GM12874 (cell line): ENCODE data around the gene NEDD4.

ENCODE experiments used
- TF ChIP-seq, protein P1 (sequence below): IDR thresholded peaks from 2 replicates; pipeline ENCODE4 v1.5.1; 2011; ENCODE audit warnings: low read depth, mild to moderate bottlenecking, control low read depth, low read length, moderate library complexity; ENCODE audit not compliant: insufficient read depth

NEDD4 gene

DNA sequence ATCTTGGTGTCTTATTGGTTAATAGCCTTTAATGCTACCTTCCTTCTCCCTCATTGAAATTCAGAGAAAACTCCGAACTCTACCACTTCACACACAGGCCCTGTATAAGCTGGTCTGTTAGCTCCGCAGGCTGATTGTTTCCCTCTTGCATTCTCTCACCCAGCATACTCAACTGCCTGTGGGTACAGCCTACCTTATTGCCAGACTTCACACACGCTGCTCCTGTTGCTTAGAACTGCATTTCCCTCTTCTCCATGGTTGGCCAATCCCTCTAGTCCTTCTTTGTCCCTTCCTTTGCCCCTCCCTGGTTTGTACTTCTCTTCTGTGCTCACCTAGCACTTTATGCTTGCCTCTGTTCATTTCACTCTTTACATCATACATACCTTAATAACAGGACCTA lies 157.5 kb downstream of the NEDD4 start:
- TF ChIP-seq, protein P1, sequence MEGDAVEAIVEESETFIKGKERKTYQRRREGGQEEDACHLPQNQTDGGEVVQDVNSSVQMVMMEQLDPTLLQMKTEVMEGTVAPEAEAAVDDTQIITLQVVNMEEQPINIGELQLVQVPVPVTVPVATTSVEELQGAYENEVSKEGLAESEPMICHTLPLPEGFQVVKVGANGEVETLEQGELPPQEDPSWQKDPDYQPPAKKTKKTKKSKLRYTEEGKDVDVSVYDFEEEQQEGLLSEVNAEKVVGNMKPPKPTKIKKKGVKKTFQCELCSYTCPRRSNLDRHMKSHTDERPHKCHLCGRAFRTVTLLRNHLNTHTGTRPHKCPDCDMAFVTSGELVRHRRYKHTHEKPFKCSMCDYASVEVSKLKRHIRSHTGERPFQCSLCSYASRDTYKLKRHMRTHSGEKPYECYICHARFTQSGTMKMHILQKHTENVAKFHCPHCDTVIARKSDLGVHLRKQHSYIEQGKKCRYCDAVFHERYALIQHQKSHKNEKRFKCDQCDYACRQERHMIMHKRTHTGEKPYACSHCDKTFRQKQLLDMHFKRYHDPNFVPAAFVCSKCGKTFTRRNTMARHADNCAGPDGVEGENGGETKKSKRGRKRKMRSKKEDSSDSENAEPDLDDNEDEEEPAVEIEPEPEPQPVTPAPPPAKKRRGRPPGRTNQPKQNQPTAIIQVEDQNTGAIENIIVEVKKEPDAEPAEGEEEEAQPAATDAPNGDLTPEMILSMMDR: no peak

DNA sequence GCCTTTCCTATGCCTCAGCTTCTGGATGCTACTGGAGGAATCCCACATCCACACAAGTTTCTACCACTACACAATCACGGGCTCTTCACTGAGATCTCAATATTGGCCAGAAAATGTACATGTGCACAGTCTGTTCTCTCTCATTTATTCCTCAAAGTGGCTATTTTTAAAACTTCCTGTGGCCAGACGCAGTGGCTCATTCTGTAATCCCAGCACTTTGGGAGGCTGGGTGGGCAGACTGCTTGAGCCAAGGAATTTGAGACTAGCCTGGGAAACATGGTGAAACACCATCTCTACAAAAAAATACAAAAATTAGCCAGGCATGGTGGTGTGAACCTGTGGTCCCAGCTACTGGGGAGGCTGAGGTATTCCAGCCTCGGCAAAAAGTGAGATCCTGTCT lies 159.1 kb downstream of the NEDD4 start:
- TF ChIP-seq, protein P1: no peak

DNA sequence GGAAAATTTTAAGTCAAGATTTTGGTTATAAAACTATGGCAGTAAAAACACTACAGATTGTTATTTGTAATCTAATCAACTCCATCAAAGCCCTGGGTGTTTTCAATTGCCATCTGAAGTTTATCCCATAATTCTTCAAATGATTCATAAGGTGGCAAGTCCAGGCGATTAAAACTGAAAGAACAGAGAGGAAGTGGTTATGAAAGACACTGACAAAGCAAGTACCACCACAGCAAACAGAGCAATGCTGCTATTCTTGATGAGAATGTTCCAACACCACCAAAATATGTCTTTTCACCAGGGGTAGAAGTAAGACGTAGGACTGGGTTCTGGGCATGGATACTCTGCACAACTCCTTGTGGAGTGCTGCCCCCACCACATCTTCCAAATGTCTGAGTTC lies 163.6 kb downstream of the NEDD4 start:
- TF ChIP-seq, protein P1: no peak

DNA sequence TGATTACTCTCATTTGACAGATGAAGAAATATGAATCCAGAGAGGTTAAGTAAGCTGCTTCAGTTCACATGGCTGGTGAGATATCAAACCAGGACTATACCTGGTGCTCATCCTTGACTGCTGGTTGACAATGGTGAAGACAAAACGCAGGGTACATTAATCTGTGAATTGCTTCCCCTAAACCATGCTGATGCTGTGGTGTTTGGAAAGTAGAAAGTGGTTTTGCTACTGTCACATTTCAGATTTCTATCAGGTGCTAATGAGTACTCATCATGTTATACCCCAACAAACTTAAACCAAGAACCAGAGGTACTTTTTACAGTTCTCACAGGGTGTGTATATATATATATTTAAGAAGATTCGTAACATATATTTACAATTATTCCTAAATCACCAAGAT lies 165.5 kb downstream of the NEDD4 start:
- TF ChIP-seq, protein P1: no peak

DNA sequence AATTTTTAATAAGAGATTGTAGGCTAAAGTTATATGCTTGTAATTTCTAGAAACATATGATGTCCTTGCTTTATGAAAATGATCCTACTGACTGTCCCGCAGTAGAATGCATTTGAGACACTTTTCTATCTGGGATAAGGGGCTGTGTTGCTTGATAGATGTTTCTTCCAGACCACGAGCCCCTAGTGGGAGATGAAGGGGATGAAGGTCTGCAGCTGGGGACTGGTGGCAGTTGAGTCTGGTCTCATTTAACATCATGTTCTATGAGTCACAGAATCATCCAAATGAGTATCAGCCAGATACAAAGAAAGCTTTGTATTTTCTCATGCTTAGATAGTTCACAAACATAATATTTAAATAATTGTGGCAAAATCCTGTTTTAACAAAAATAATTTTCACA lies 166.2 kb downstream of the NEDD4 start:
- TF ChIP-seq, protein P1: no peak

DNA sequence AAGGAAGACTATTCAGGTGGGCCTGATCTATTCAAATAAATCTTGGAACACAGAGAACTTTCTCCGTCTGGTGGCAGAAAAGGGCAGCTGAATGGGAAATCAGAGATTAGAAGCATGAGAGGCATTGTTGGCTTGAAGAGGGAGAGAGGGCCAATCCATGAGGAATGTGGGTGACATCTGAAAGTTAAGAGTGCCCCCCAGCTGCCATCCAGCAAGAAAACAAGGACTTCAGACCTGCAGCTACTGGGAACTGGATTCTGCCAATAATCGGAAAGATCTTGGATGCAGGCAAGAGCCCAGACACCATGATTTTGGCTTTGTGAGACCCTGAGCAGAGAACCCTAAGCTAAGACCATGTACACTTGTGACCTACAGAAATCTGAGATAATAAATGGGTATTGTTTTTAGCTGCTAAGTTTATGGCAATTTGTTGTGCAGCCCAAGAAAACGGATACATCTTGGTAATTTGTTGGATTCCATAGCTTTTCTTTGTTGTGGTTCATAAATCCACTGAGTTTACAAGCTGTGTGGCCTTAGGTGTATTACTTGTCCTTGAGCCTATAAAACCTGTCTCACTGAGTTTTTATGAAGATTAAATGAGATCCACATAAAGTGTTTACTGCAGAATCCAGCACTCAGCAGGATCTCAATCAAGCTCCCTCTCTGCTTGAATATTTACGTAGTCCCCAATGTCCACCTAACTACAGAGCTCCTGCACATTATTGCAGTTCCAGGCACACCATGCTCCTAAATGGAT lies 168.4 kb downstream of the NEDD4 start:
- TF ChIP-seq, protein P1: no peak

DNA sequence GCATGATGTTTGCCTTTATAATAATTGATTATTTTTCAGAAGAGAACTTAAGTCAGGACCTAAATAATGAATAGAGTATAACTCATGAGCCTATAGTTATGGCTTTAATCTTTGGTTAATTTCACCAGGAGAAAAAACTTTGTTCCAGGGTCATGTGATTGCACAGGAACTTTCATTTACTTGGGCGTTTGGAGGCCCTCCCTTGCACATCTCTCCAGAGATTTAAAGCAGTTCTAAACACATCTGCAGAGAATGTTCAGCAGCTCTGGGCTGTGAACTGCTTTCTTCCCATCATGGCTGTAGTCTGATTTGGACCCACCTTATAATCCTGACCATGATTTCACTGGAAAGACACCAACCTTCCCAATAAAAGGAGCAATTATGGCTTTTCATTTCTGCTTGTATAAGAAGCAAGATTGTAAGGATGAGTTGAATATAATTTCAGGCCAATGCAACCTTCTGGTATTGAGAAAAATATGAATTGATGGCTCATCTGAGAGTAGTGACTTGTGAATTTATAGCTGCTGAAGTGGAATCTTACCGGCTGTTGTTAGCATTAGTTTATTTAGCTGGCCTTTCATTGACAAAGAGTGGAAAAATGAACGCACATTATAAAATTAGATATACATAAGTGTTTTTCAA lies 169.6 kb downstream of the NEDD4 start:
- TF ChIP-seq, protein P1: no peak
